NT2/D1 (cell line): Measurements from ENCODE around the gene CATSPERZ.

Experiments
- SUZ12 ChIP-seq: IDR thresholded peaks from 2 replicates; pipeline ENCODE4 v1.6.1; 2011; ENCODE audit not compliant: insufficient read length, insufficient read depth; ENCODE audit errors: extremely low read depth
- YY1 ChIP-seq: IDR thresholded peaks from 2 replicates; pipeline ENCODE4 v1.6.1; 2011; ENCODE audit not compliant: insufficient read length, insufficient read depth
- ZNF274 ChIP-seq: IDR thresholded peaks from 2 replicates; pipeline ENCODE4 v1.6.1; 2011; ENCODE audit warnings: mild to moderate bottlenecking, low read depth, low read length

DNA sequence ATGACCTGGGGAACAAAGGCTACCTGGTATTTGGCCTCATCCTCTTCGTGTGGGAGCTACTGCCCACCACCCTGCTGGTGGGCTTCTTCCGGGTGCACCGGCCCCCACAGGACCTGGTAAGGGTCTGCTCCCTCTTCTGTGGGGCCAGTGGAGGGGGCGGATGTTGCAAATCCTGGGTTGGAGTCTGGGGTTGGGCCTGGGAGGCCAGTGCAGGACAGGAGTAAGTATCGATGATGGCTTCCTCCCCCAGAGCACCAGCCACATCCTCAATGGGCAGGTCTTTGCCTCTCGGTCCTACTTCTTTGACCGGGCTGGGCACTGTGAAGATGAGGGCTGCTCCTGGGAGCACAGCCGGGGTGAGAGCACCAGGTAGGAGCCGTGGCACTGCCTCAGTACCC lies 11.8 kb upstream of the CATSPERZ start:
- TF ChIP-seq YY1: no peak
- no peak for TF ChIP-seq ZNF274
- TF ChIP-seq SUZ12: no peak
